SHP77 treated with DMSO at 0.1 percent for 48 hours (cell line): Measurements from ENCODE around the gene ITGB3.

Source experiments
- DNase-seq: peaks from one replicate; lab custom pipeline; 2025; lab: John Stamatoyannopoulos, UW

ITGB3 gene

DNA sequence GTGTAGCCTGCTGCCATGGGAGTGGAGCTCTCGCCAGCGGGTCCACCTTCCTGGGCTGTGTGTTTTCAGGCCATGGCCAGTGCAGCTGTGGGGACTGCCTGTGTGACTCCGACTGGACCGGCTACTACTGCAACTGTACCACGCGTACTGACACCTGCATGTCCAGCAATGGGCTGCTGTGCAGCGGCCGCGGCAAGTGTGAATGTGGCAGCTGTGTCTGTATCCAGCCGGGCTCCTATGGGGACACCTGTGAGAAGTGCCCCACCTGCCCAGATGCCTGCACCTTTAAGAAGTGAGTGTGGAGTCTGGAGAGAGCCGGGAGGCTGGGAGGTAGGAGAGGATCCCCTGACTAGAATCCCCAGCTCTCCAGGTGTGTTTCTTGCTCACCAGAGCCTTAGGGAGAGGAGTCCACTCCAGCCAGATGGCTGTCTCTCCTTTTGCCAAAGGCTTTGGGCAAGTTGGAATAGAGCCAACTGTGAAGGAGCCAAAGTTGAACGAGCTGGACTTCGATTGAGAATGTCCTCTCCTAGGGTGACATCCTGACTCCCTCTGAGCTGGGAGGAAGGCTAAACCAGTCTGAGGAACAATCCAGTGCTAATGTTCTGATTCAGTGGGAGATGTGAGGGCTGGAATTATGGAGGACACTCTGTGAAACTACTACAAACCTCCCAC, 45.7 kb downstream of the ITGB3 start:
- no peak for DNase-seq

DNA sequence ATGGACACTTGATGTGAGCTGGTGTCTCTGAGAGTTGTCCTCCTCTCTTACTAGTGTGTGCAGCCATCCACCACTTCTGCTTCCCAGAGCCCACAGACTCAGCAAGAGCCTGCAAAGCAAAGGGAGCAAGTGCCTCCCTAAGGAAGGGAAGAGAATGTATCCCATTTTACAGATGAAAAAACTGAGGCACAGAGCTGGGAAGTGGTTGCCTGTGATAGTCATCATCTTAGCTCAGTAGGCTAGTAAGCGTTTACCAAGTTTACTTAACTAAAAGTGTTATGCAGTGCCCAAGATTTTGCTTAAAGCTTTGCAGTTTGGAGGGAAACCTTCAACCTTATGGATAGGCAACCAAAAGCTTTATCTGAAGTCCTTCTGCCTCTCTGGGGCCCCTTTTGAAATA, 47.1 kb downstream of the ITGB3 start:
- no peak for DNase-seq

GRCh38 chr17:47301161-47301560, 47.5 kb downstream of the ITGB3 start:
- DNase-seq, result no peak

GRCh38 chr17:47301831-47302230, 48.2 kb downstream of the ITGB3 start:
- no peak for DNase-seq

DNA sequence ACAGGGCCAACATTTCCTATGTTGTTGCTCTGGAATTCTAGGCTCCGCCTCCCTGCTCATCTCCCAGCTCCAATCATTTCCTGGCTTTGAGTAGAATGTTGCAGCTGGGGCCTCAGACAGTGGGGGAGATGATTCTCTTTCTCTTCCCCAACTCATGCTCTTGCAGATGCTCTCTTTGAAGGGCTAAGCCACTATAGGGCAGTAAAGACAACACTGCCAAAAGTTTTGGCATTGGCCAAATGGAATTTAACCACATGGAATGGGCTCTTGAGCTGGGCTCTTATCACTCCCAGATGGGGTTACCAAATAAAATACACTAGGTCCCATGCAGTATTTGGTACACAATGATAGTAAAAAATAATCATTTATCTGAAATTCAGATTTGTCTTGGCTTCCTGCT, 50.6 kb downstream of the ITGB3 start:
- no peak for DNase-seq

DNA sequence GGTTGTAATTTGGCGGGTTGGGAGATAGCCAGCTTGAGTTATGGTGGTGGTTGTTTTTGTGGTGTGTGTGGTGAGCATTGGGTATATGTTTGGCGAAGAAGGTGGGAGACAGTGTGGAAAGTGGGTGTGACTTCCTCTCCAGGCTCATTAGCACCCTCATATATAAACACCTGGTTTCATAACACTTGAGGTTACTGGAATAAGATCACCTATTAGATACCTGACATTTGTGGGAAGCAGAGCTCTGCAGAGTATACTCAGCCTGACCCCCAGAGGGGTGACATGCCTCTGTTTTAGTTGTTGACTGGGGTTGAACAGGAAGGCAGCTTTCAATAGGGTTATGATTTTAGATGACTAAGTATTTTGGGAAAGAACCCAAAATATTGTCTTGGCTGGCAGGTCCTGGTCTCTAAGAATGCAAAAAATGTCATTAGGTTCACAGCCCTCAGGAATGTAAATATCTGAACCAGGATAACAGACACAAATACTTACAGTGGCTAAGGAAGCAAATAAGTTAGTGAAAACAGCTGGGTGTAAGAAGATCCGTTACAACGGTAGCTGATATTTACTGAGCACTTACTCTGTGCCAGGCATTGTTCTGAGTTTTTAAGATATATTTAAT, 51.8 kb downstream of the ITGB3 start:
- no peak for DNase-seq

GRCh38 chr17:47310186-47310733, 56.6 kb downstream of the ITGB3 start:
- DNase-seq, result no peak

DNA sequence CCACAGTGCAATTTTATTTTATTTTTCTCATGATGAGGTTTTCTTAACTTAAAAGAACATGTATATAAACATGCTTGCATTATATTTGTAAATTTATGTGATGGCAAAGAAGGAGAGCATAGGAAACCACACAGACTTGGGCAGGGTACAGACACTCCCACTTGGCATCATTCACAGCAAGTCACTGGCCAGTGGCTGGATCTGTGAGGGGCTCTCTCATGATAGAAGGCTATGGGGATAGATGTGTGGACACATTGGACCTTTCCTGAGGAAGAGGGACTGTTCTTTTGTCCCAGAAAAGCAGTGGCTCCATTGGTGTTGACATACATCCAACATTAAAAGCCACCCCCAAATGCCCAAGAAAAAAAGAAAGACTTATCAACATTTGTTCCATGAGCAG, 57.8 kb downstream of the ITGB3 start:
- DNase-seq, result no peak

DNA sequence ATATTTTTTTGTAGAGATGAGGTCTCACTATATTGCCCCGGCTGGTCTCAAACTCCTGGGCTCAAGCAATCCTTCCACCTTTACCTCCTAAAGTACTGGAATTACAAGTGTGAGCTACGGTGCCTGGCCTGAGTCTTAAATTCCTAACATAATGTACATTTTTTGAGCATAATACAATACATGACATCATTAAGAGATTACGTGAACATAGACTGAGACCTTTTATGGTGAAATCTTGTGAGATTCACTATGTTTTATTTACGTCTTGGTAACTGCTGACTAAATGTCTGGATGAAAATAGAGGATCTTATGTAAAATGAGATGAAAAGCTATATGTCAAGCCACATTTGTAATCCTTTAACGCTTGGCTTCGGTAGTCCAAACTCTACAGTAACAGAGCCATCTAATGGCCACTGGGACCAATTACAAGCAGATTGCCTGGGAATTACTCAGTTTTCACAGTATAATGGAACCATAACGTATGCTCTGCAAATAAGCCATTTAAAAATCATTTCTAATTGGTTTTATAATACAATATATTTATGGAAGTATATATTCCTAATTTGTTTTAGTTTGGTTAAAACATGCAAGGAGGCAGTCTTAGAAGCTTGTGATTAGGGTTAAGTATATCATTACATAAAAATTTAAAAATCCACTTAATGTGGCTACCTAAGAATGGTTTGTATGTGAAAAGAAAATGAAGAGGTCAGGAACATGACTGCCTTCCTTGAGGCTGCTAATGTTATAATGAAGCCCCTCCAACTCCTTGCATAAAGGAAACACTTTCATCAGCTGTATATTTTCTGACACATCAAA, 62.0 kb downstream of the ITGB3 start:
- peak; percentile 39 for DNase-seq

GRCh38 chr17:47316311-47316710, 62.7 kb downstream of the ITGB3 start:
- no peak for DNase-seq

DNA sequence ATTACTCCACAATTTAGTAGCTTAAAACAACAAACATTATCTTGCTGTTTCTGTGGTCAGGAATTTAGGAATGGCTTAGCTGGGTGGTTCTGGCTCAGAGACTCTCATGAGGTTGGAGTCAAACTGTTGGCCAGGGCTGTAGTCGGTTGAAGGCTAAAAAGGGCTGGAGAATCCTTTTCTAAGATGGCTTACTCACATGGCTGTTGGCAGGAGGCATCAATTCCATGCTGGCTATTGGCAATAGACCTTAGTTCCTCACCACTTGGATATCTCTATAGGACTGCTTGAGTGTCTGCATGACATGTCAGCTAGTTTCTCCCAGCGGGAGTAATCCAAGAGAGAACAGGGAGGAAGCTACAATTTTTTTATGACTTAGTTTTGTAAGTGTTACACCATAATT, 63.5 kb downstream of the ITGB3 start:
- DNase-seq, result no peak

- DNase-seq, result no peak
These were observed 64.7 kb downstream of the ITGB3 start for GRCh38 chr17:47318197-47318918.

DNA sequence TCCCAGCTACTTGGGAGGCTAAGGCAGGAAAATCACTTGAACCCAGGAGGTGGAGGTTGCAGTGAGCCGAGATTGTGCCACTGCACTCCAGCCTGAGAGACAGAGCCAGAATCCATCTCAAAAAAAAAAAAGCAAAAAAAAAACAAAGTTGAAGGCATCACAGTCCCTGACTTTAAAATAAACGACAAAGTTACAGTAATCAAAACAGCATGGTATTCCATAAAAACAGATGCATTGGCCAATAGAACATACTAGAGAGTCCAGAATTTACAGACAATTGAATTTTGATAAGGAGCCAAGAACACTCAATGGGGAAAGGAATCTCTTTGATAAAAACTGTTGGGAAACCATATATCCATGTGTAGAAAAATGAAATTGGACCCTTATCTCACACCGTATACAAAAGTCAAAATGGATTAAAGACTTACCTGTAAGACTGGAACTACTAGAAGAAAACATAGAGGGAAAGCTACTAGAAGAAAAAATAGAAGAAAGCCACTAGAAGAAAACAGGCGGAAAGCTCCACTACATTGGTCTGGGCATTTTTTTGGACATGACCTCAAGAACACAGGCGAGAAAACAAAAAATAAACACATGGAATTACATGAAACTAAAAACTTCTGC, 67.4 kb downstream of the ITGB3 start:
- DNase-seq, result no peak

GRCh38 chr17:47323382-47324223, 70.0 kb downstream of the ITGB3 start, which contains the start of gene EFCAB13:
EFCAB13 (plus strand) TSS chr17:47323955; CDS start chr17:47328354, 4,399 bp downstream.
- DNase-seq, result peak; percentile 19

DNA sequence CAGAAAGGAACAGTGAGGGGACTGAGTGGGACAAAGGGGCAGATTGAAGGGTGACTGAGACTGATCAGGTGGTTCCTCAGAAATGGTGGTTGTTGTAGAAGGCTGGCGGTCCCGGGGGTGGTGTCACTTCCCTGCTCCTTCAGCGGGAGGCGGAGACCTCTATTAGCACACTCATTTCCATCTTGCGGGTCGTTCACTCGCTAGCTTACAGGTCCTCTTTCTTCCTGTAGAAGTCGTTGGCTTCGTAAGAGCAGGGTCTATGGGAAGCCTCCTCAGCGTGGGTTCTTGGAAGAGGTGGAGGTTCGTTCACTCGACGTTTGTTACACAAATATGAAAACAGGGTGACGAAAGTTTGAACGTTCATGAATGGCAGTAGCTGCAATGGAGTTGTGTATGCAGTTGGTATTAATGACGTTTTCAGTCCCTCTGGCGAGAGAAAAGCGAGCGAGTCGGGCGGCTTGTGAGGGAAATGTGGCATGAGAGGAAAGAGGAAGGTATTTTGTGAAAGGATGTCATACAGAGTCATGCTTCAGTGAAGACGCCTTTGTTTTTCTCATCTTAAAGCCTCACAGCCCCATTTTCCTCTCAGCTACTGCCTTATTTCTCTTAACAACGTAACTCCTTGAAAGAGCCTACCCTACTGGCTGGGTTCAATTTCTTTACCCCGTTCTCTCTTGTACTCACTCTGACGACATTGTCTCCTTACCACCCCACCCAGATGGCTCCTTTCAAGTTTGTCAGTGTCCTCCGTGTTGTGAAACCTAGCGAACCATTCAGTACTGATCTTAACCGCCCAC, 70.8 kb downstream of the ITGB3 start:
- DNase-seq, result no peak

- no peak for DNase-seq
These were observed 71.5 kb downstream of the ITGB3 start for GRCh38 chr17:47325176-47325575.

GRCh38 chr17:47330548-47330947, 76.9 kb downstream of the ITGB3 start:
- no peak for DNase-seq

GRCh38 chr17:47332287-47332686, 78.7 kb downstream of the ITGB3 start:
- DNase-seq, result no peak

DNA sequence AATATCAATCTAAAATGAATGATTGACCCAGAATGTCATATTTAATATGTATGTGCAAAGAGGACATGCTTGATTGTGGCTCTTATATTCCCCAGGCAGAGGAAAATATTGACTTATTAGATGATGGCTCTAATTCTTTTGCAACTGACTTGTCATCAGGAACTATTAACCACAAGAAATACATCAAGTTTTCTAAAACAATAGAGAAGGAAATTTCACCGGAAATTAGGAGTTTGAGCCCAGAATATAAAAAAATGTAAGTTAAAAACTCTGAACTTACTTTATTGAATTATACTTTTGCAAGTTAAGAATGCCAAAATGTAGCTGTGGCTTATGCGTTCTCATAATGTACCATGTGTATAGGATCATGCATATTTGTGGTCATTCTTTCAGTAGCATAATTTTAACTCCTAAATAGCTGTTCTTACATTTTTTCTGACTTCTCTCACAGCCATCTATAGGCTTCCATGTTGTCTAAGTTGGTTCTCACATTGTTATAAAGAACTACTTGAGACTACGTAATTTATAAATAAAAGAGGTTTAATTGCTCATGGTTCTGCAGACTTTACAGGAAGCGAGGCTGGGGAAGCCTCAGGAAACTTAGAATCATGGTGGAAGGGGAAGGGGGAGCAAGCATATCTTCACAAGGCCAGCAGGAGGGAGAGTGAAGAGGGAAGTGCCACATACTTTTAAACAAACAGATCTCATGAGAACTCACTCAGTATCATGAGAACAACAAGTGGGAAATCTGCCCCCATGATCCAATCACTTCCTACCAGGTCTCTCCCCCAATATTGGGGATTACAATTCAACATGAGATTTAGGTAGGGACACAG, 81.7 kb downstream of the ITGB3 start:
- no peak for DNase-seq
